ENCODE data around the gene FAM200C.

Gene FAM200C

DNA sequence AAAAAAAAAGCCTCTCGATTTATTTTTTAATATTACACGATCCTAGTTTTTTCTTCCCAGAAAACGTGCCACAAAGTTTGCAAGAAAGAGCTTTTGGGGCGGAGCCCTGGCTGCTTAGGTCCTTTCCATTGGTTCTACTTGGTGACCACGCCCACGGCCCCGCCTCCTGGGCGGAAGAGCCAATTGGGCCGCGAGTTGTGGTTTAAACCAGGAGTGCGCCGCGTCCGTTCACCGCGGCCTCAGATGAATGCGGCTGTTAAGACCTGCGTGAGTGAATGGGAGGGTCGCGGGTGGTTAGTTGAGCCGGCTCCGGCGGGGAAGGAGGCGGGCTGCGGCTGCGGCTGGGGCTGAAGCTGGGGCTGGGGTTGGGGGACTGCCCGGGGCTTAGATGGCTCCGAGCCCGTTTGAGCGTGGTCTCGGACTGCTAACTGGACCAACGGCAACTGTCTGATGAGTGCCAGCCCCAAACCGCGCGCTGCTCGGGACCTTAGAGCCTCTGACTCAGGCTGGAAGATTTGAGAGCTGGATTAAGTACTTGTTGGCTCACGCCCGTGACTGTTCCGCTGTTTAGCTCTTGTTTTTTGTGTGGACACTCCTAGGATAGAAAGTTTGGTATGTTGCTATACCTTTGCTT is 21.9 kb upstream of the FAM200C start, which contains the start of gene PTTG1:
TSS of gene PTTG1 (plus strand) at position 231 of the 634 bp plus-strand sequence. CDS start 458 bp downstream, outside the sequence.
- peaks cover 8 to 10% of the 10 kb centered on the region in 2 donors for H3K4me1 ChIP-seq (ENCODE audit: control insufficient read depth in 2 of 2, insufficient read depth in 2 of 2, low read length in 2 of 2)

DNA sequence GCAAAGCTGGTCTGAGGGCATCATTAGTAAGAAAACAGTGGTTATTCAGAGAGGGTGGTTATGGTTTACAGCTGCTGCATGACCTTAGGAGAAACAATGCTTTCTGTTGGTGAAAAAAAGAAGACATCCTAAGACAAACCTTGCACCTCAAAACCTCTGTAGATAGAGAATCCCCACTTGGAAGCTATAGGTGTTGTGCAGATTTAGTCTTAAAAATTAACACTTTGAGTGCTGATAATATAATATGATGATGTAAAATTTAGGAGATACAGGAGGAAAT is 20.4 kb upstream of the FAM200C start:
- Histone ChIP-seq H3K4me3 (ENCODE audit: low read length in 2 of 2) (no peak overlapping the region), H3K27ac (ENCODE audit: low read depth in 2 of 2, low read length in 2 of 2) (peak overlapping the region in 1 of 2 donors; percentile 90), H3K36me3 (ENCODE audit: control insufficient read depth in 2 of 2, insufficient read depth in 2 of 2, low read length in 2 of 2) (no peaks in the 10 kb centered on the region), H3K27me3 (ENCODE audit: control insufficient read depth in 2 of 2, insufficient read depth in 2 of 2, low read length in 2 of 2) (no peaks in the 10 kb centered on the region), H3K9me3 (ENCODE audit: control insufficient read depth in 2 of 2, low read length in 2 of 2) (no peaks in the 10 kb centered on the region), H3K4me1 (ENCODE audit: control insufficient read depth in 2 of 2, insufficient read depth in 2 of 2, low read length in 2 of 2) (peaks cover 8 to 10% of the 10 kb centered on the region in 2 donors), H3K9ac (ENCODE audit: low read depth in 1 of 2, low read length in 2 of 2) (no peak overlapping the region)

More for the DNA sequence above, 21.9 kb upstream of the FAM200C start, which contains the start of gene PTTG1:
- H3K27me3 ChIP-seq (ENCODE audit: control insufficient read depth in 2 of 2, insufficient read depth in 2 of 2, low read length in 2 of 2): no peaks in the 10 kb centered on the region
- no peaks in the 10 kb centered on the region for H3K36me3 ChIP-seq (ENCODE audit: control insufficient read depth in 2 of 2, insufficient read depth in 2 of 2, low read length in 2 of 2)
- peak within 1 kb of the TSS; percentile 80 to 83 for H3K4me3 ChIP-seq (ENCODE audit: low read length in 2 of 2)
- peak within 1 kb of the TSS; percentile 56 to 67 for H3K9ac ChIP-seq (ENCODE audit: low read depth in 1 of 2, low read length in 2 of 2)
- H3K9me3 ChIP-seq (ENCODE audit: control insufficient read depth in 2 of 2, low read length in 2 of 2): no peaks in the 10 kb centered on the region
- H3K27ac ChIP-seq (ENCODE audit: low read depth in 2 of 2, low read length in 2 of 2): peak within 1 kb of the TSS; percentile 23 to 52

DNA sequence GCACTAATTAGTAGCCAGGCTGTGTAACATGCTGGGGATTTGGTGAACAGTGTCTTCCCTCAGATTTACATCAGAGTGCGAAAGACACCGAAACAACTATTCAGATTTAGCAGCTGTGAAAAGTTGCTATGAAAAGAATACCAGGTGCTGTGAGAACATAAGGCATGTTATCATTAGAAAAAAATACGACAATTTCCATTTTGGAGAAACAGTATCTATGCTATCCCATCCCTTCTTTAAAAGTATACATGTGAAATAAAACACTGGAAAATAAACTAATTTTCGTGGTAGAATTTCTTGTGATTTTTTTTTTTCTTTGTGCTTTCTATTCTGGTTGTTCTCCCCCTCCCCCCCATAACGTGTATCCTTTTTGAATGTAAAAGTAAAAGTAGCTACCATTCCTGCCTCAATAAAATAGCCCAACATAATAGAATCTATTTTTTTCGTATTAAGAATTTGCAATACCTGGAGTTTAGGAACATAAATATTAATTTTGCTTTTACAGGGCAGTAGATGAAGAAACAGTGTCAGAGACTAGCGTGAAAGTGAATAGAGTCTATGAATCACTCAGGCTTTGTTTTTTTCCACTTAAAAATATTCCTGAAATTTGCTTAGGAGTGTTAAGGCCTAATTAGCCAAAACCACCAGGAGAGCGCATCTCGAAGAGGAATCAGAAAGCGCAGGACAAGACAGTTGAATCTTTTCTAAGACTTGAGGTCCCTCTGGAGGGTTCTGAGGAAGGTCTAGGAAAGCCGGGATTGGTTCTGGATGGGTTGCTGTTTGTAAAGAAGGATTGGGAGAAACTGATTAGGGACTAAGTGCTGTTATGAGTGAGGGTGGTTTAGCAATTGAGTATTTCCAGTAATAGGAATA is 19.8 kb upstream of the FAM200C start:
- Histone ChIP-seq H3K9ac (ENCODE audit: low read depth in 1 of 2, low read length in 2 of 2) (peak overlapping the region; percentile 93 to 97), H3K4me3 (ENCODE audit: low read length in 2 of 2) (peak overlapping the region; percentile 74 to 96), H3K9me3 (ENCODE audit: control insufficient read depth in 2 of 2, low read length in 2 of 2) (no peaks in the 10 kb centered on the region), H3K4me1 (ENCODE audit: control insufficient read depth in 2 of 2, insufficient read depth in 2 of 2, low read length in 2 of 2) (peaks cover 8 to 10% of the 10 kb centered on the region in 2 donors), H3K27ac (ENCODE audit: low read depth in 2 of 2, low read length in 2 of 2) (peak overlapping the region; percentile 89 to 90), H3K27me3 (ENCODE audit: control insufficient read depth in 2 of 2, insufficient read depth in 2 of 2, low read length in 2 of 2) (no peaks in the 10 kb centered on the region), H3K36me3 (ENCODE audit: control insufficient read depth in 2 of 2, insufficient read depth in 2 of 2, low read length in 2 of 2) (peaks cover 4 to 5% of the 10 kb centered on the region in 2 donors)

DNA sequence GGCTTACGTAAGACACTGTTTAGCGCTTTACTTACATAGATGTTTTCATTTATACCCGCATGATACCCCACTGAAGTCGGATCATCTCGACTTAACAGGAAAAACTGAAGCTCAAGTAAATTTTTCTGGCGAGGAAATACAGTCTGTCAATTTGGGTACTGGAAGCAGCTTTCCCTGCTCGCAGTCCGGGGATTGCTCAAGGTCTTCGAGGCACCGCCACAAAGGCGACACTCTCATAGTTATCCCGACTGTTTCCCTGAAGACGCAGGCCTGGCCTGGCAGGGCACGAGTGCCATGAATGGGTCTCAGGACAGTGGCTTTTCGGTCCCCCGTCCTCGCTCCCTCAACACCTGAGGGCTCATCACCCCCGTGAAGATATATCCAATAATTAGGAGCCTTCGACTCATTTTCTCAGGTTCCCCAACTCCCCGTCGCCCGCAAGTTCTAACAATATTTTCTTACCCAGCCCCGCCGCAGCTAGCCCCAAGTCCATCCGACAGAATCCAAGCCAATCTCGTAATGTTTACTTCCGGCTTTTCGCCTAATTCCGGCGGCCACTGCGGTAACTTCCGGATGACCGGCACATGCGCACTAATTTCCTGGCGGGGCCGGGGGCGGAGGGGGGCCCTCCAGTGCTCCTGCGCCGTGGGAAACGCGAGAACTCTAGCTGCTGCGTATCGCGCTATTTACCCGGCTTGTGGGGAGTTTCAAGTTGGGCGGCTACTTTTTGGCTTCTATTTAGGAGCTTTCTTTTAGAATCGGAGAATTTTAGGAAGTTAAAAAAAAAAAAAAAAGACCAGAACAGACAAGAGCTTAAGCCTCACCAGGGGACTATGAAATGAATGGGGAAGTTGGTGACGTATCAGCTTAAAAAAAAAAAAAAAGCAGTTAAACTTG is 19.0 kb upstream of the FAM200C start, which contains the start of gene SLU7:
TSS of gene SLU7 (minus strand) at position 521 of the 897 bp plus-strand sequence. CDS start 3,787 bp downstream, outside the sequence.
- peaks cover 6 to 9% of the 10 kb centered on the region in 2 donors for H3K36me3 ChIP-seq (ENCODE audit: control insufficient read depth in 2 of 2, insufficient read depth in 2 of 2, low read length in 2 of 2)
- H3K4me3 ChIP-seq (ENCODE audit: low read length in 2 of 2): peak within 1 kb of the TSS; percentile 74 to 96
- H3K27me3 ChIP-seq (ENCODE audit: control insufficient read depth in 2 of 2, insufficient read depth in 2 of 2, low read length in 2 of 2): no peaks in the 10 kb centered on the region
- H3K9ac ChIP-seq (ENCODE audit: low read depth in 1 of 2, low read length in 2 of 2): peak within 1 kb of the TSS; percentile 93 to 97
- peaks cover 8 to 10% of the 10 kb centered on the region in 2 donors for H3K4me1 ChIP-seq (ENCODE audit: control insufficient read depth in 2 of 2, insufficient read depth in 2 of 2, low read length in 2 of 2)
- no peaks in the 10 kb centered on the region for H3K9me3 ChIP-seq (ENCODE audit: control insufficient read depth in 2 of 2, low read length in 2 of 2)
- H3K27ac ChIP-seq (ENCODE audit: low read depth in 2 of 2, low read length in 2 of 2): peak within 1 kb of the TSS; percentile 89 to 90

DNA sequence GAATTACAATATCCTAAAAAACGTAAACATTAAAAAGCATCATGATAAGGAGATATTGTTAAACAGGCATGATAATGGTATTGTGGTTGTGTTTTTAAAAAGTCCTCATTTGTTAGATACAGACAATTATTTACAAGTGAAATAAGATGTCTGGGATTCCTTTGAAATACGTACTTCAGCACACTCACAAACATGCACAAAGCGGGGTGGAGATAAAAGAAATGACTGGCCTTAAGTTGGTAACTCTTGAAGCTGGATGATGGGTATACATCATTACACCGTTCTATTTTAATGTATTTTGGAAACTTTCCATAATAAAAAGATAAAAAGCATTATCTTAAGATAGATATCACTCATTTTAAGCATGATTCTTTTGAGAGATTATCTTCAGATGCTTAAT is 1.0 kb downstream of the FAM200C start:
- Histone ChIP-seq H3K9me3 (ENCODE audit: control insufficient read depth in 2 of 2, low read length in 2 of 2) (no peaks in the 10 kb centered on the region), H3K27ac (ENCODE audit: low read depth in 2 of 2, low read length in 2 of 2) (no peak overlapping the region), H3K4me3 (ENCODE audit: low read length in 2 of 2) (peak overlapping the region; percentile 76 to 86), H3K36me3 (ENCODE audit: control insufficient read depth in 2 of 2, insufficient read depth in 2 of 2, low read length in 2 of 2) (peaks cover 14 to 15% of the 10 kb centered on the region in 2 donors), H3K27me3 (ENCODE audit: control insufficient read depth in 2 of 2, insufficient read depth in 2 of 2, low read length in 2 of 2) (no peaks in the 10 kb centered on the region), H3K4me1 (ENCODE audit: control insufficient read depth in 2 of 2, insufficient read depth in 2 of 2, low read length in 2 of 2) (peaks cover 3 to 13% of the 10 kb centered on the region in 2 donors), H3K9ac (ENCODE audit: low read depth in 1 of 2, low read length in 2 of 2) (peak overlapping the region; percentile 79 to 86)

DNA sequence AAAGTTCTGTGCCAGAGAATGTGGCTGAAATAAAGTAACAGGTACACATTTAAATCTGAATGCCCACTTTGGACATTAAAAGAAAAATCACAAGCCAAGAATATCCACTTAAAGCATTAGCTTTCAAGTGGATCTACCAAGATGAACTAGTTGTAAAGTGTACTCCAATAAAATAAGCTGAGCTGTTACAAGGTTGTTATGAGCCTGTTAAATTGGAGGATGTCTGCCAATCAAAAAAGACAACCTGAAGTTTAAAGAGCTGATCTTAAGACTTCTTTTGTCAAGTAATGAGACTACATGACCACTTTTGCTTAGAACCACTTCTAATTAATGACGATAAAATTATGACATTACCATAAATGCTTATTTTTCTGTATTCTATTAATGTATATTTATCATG is 2.4 kb downstream of the FAM200C start:
- Histone ChIP-seq H3K4me1 (ENCODE audit: control insufficient read depth in 2 of 2, insufficient read depth in 2 of 2, low read length in 2 of 2) (peaks cover 3 to 13% of the 10 kb centered on the region in 2 donors), H3K4me3 (ENCODE audit: low read length in 2 of 2) (no peak overlapping the region), H3K27ac (ENCODE audit: low read depth in 2 of 2, low read length in 2 of 2) (no peak overlapping the region), H3K36me3 (ENCODE audit: control insufficient read depth in 2 of 2, insufficient read depth in 2 of 2, low read length in 2 of 2) (peaks cover 5 to 6% of the 10 kb centered on the region in 2 donors), H3K27me3 (ENCODE audit: control insufficient read depth in 2 of 2, insufficient read depth in 2 of 2, low read length in 2 of 2) (no peaks in the 10 kb centered on the region), H3K9me3 (ENCODE audit: control insufficient read depth in 2 of 2, low read length in 2 of 2) (no peaks in the 10 kb centered on the region), H3K9ac (ENCODE audit: low read depth in 1 of 2, low read length in 2 of 2) (no peak overlapping the region)

DNA sequence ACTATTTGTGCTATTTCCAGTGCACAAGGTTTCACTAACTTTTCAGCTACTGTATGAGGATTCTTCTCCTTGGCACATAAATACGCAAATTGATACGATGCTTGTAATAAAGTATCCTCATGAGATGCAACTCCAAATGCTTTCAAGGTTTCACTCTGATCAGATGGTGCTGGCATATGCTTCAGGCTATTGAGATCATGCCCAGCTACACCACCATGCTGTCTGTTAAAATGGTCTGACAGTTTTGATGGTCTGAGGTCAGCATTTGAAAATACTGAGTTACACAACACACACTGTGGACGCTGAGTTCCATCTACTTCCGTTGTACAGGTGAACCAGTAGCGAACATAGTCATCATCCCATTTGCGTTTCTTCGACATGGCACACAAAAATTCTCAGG is 4.7 kb downstream of the FAM200C start:
- no peaks in the 10 kb centered on the region for H3K36me3 ChIP-seq (ENCODE audit: control insufficient read depth in 2 of 2, insufficient read depth in 2 of 2, low read length in 2 of 2)
- H3K4me1 ChIP-seq (ENCODE audit: control insufficient read depth in 2 of 2, insufficient read depth in 2 of 2, low read length in 2 of 2): peaks cover 3 to 7% of the 10 kb centered on the region in 2 donors
- H3K27ac ChIP-seq (ENCODE audit: low read depth in 2 of 2, low read length in 2 of 2): no peak overlapping the region
- H3K4me3 ChIP-seq (ENCODE audit: low read length in 2 of 2): no peak overlapping the region
- no peaks in the 10 kb centered on the region for H3K27me3 ChIP-seq (ENCODE audit: control insufficient read depth in 2 of 2, insufficient read depth in 2 of 2, low read length in 2 of 2)
- no peaks in the 10 kb centered on the region for H3K9me3 ChIP-seq (ENCODE audit: control insufficient read depth in 2 of 2, low read length in 2 of 2)
- H3K9ac ChIP-seq (ENCODE audit: low read depth in 1 of 2, low read length in 2 of 2): no peak overlapping the region

DNA sequence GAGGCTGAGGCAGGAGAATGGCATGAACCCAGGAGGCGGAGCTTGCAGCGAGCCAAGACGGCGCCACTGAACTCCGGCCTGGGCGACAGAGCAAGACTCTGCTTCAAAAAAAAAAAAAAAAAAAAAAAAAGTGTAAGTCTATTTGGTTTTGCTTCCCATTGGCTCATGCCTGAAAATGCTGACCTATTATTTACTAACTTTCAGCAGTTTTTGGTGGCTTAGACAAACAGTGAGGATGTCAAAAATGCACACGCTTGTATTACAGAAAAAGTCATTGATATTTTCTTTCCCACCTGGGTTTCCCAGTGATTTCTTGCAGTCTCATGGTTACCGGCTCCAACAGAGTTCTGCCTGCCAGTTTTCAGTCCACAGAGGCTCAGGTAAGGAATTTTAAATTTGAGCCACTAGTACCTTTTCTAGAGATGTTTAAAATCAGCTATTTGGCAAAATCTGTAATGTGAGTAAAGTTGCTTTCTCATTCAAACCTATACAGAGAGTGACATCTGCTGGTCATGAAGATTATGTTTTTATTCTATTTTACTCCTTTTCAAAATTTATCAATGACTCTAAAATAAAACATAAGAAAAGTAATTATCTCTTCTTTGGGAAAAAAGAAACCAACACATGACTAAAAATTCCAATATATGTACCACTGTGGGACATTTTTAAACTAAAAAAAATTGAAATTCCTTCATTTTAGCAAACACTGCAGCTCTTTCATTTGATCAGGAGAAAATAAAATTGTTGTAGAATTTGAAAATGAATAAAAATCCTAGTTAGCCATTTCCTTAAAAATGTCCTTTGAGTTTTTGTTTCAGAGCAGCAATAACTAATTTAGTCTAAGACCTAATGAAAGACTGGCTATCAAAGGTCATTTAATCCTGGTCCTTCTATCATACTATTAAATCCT is 8.8 kb downstream of the FAM200C start:
- Histone ChIP-seq H3K27me3 (ENCODE audit: control insufficient read depth in 2 of 2, insufficient read depth in 2 of 2, low read length in 2 of 2) (no peaks in the 10 kb centered on the region), H3K27ac (ENCODE audit: low read depth in 2 of 2, low read length in 2 of 2) (no peak overlapping the region), H3K4me3 (ENCODE audit: low read length in 2 of 2) (no peak overlapping the region), H3K9me3 (ENCODE audit: control insufficient read depth in 2 of 2, low read length in 2 of 2) (no peaks in the 10 kb centered on the region), H3K9ac (ENCODE audit: low read depth in 1 of 2, low read length in 2 of 2) (no peak overlapping the region), H3K36me3 (ENCODE audit: control insufficient read depth in 2 of 2, insufficient read depth in 2 of 2, low read length in 2 of 2) (no peaks in the 10 kb centered on the region), H3K4me1 (ENCODE audit: control insufficient read depth in 2 of 2, insufficient read depth in 2 of 2, low read length in 2 of 2) (no peaks in the 10 kb centered on the region)

DNA sequence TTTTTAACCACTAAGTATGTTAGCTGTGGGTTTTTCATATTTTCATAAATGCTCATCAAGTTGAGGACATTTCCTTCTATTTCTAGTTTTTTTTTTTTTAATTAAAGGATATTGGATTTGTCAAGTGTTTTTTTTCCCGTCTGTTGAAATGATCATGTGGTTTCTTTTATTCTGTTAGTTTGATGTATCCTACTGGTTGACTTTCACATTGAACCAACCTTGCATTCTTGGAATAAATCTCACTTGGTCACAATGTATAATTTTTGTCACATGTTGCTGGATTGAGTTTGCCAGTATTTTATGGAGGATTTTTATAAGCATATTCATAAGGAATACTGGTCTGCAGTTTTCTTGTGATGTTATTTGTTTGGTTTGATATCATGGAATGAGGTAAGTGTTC is 12.4 kb downstream of the FAM200C start:
- Histone ChIP-seq H3K4me3 (ENCODE audit: low read length in 2 of 2) (no peak overlapping the region), H3K36me3 (ENCODE audit: control insufficient read depth in 2 of 2, insufficient read depth in 2 of 2, low read length in 2 of 2) (no peaks in the 10 kb centered on the region), H3K27me3 (ENCODE audit: control insufficient read depth in 2 of 2, insufficient read depth in 2 of 2, low read length in 2 of 2) (no peaks in the 10 kb centered on the region), H3K27ac (ENCODE audit: low read depth in 2 of 2, low read length in 2 of 2) (no peak overlapping the region), H3K9ac (ENCODE audit: low read depth in 1 of 2, low read length in 2 of 2) (no peak overlapping the region), H3K9me3 (ENCODE audit: control insufficient read depth in 2 of 2, low read length in 2 of 2) (no peaks in the 10 kb centered on the region), H3K4me1 (ENCODE audit: control insufficient read depth in 2 of 2, insufficient read depth in 2 of 2, low read length in 2 of 2) (no peaks in the 10 kb centered on the region)
